ENCODE results near the gene MPIG6B.

The MPIG6B gene

GRCh38 chr6:31737991-31738979, 15.1 kb downstream of the MPIG6B start (continued):
- no peak for TF ChIP-seq ZNF133 (tag by site-specific recombination; IDR thresholded peaks at IDR 0.05)
- peak; percentile 81 for TF ChIP-seq SCRT2 (tag by site-specific recombination; IDR thresholded peaks at IDR 0.05)
- TF ChIP-seq ZNF48 (tag by site-specific recombination; IDR thresholded peaks at IDR 0.05), result no peak
- TF ChIP-seq ZNF660 (tag by site-specific recombination; IDR thresholded peaks at IDR 0.05), result no peak
- peak; percentile 62 for TF ChIP-seq PRDM10 (tag by site-specific recombination; IDR thresholded peaks at IDR 0.05)
- TF ChIP-seq ZNF302 (tag by site-specific recombination; IDR thresholded peaks at IDR 0.05; ENCODE audit: low read depth), result no peak
- TF ChIP-seq ZNF37A (tag by site-specific recombination; IDR thresholded peaks at IDR 0.05), result no peak
- TF ChIP-seq ZNF341 (tag by site-specific recombination; IDR thresholded peaks at IDR 0.05; ENCODE audit: low read depth), result no peak
- no peak for TF ChIP-seq ZNF555 (tag by site-specific recombination; conservative IDR thresholded peaks at IDR 0.05)
- TF ChIP-seq AEBP2 (tag by site-specific recombination; IDR thresholded peaks at IDR 0.05; ENCODE audit: borderline replicate concordance), result no peak
- no peak for TF ChIP-seq ZNF114 (tag by site-specific recombination; IDR thresholded peaks at IDR 0.05)
- no peak for TF ChIP-seq ZNF501 (tag by site-specific recombination; IDR thresholded peaks at IDR 0.05)
- no peak for TF ChIP-seq TRIM28 (IDR thresholded peaks at IDR 0.05; ENCODE audit: borderline replicate concordance, low read length)
- TF ChIP-seq ZNF560 (tag by site-specific recombination; IDR thresholded peaks at IDR 0.05; ENCODE audit: borderline replicate concordance), result no peak
- no peak for TF ChIP-seq ZNF214 (tag by site-specific recombination; IDR thresholded peaks at IDR 0.05; ENCODE audit: borderline replicate concordance)
- TF ChIP-seq ZNF416 (tag by site-specific recombination; IDR thresholded peaks at IDR 0.05), result no peak
- TF ChIP-seq ZFP37 (tag by site-specific recombination; IDR thresholded peaks at IDR 0.05), result no peak
- TF ChIP-seq REPIN1 (tag by site-specific recombination; IDR thresholded peaks at IDR 0.05; ENCODE audit: low read depth), result no peak
- TF ChIP-seq KLF16 (tag by site-specific recombination; IDR thresholded peaks at IDR 0.05), result no peak
- no peak for TF ChIP-seq ZNF837 (tag by site-specific recombination; IDR thresholded peaks at IDR 0.05)
- no peak for TF ChIP-seq ZNF362 (tag by site-specific recombination; IDR thresholded peaks at IDR 0.05)
- no peak for TF ChIP-seq MEIS1 (CRISPR knock-in tag; IDR thresholded peaks at IDR 0.05; ENCODE audit: borderline replicate concordance)
- no peak for TF ChIP-seq ZNF585B (tag by site-specific recombination; IDR thresholded peaks at IDR 0.05)
- no peak for TF ChIP-seq PRDM4 (tag by site-specific recombination; IDR thresholded peaks at IDR 0.05)
- TF ChIP-seq RBAK (tag by site-specific recombination; IDR thresholded peaks at IDR 0.05), result no peak
- no peak for TF ChIP-seq ZNF623 (tag by site-specific recombination; IDR thresholded peaks at IDR 0.05)
- TF ChIP-seq ZEB2 (tag by site-specific recombination; IDR thresholded peaks at IDR 0.05), result peak; percentile 9; the same call in 1 of the 2 replicates
- no peak for TF ChIP-seq ZNF423 (tag by site-specific recombination; IDR thresholded peaks at IDR 0.05)
